ENCODE measurements around the gene DLX1.
"Not testable (repeated sequence)": the region's sequence is repeated elsewhere in the genome, so short reads cannot be mapped to it uniquely, and the experiment has no call there.

Gene DLX1

DNA sequence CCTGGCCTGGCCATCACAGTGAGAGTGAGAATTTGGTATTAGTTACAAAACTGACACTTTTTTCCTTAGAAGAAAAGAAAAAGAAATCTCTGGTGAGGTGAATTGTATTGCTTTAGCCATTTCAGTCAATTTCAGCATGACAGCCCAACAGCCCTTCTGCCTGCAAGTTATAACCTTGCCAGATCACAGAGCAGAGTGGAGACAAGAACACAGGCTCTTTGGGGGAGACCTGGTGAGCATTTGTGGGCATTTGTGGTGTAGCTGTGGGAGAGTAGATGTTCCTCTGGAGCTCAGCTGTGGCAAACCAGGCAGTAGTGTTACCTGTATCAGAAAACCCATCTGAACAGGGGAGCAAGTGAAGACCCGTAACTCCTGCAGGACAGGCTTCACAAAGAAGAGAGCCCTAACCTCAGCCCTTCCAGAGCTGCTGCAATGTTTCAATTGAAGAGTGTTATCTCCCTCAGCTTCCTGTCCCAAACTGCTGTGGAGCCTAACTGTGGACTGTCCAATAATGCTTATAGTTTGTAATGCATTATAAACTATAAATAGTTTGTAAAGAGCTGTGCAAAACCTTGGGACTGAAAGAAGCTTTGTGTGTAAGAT, 22.8 kb upstream of the DLX1 start:
- ChIA-PET CTCF (no interaction called here), POLR2A (ENCODE audit: low non-redundant PET) (no interaction called here)
- TF ChIP-seq, protein P1, sequence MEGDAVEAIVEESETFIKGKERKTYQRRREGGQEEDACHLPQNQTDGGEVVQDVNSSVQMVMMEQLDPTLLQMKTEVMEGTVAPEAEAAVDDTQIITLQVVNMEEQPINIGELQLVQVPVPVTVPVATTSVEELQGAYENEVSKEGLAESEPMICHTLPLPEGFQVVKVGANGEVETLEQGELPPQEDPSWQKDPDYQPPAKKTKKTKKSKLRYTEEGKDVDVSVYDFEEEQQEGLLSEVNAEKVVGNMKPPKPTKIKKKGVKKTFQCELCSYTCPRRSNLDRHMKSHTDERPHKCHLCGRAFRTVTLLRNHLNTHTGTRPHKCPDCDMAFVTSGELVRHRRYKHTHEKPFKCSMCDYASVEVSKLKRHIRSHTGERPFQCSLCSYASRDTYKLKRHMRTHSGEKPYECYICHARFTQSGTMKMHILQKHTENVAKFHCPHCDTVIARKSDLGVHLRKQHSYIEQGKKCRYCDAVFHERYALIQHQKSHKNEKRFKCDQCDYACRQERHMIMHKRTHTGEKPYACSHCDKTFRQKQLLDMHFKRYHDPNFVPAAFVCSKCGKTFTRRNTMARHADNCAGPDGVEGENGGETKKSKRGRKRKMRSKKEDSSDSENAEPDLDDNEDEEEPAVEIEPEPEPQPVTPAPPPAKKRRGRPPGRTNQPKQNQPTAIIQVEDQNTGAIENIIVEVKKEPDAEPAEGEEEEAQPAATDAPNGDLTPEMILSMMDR (conservative IDR thresholded peaks at IDR 0.05; ENCODE audit: low read depth): no peak
- no peak for DNase-seq (ENCODE audit: low spot score)
- no peak overlapping the region for H3K27ac ChIP-seq

DNA sequence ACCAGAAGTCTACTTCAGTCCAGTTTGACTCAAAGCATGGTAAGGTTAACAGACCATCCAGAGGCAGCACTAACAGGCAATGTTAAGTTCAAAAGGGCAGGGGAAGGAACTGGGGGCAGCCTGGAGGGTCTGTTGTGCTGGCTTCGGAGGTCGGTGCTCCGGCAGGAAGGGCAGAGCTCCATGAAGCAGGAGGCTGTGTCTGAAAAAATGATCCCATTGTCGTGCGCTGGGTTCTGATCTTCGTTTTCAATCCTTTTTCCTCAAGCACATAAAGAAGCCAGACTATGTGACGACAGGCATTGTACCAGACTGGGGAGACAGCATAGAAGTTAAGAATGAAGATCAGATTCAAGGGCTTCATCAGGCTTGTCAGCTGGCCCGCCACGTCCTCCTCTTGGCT, 21.9 kb upstream of the DLX1 start:
- TF ChIP-seq, protein P1 (conservative IDR thresholded peaks at IDR 0.05; ENCODE audit: low read depth): no peak
- H3K27ac ChIP-seq: no peak overlapping the region
- POLR2A ChIA-PET (ENCODE audit: low non-redundant PET): no interaction called here
- CTCF ChIA-PET: interaction anchor here (0.5 kb wide), 1 partner anchor 130 kb away, joined by 3 read pairs; no protein-coding TSS in a partner anchor
- no peak for DNase-seq (ENCODE audit: low spot score)

DNA sequence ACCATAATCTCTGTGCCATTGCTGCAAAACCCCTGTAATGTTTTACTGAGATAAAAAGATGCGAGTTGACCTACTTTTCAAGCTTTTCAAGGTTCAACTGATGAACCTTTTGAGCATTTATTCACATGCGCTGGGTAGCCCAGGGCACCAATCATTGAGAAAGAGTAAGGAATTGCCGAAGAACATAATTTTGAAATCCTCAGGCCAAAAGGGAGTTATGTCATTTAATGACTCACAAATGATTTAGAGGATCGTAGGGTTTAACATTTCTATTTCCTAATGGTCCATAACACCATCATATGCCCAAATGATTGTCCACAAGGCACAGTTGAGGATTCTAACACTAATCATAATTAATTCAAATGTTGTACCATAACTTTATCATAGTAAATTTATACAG, 20.2 kb upstream of the DLX1 start:
- DNase-seq (ENCODE audit: low spot score): peak; percentile 26
- TF ChIP-seq, protein P1 (conservative IDR thresholded peaks at IDR 0.05; ENCODE audit: low read depth): no peak
- H3K27ac ChIP-seq: no peak overlapping the region
- CTCF ChIA-PET: no interaction called here
- POLR2A ChIA-PET (ENCODE audit: low non-redundant PET): no interaction called here

DNA sequence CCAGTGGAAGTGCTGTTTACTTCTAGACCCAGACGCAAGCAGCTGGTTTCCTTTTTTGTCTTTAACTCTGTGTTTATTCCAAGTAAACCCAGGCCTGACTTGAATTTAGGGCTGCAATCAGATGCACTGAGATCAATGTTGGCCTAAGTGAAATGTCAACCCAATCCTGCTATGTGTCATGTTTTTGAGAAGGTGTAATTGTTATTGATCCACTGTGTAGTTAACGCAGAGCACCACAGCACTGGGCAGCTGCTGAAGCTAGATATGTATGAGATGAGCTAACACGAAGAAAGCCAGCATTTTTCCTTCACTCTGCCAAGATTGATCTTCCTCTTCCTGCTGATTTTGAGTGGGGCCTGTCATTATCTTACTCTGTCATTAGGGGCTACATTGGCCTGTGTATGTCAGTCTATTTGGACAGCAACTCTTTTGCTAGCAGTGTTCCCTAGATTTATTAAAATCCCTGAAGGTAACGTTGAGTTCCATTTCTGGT, 18.9 kb upstream of the DLX1 start:
- TF ChIP-seq, protein P1 (conservative IDR thresholded peaks at IDR 0.05; ENCODE audit: low read depth): no peak
- CTCF ChIA-PET: no interaction called here
- H3K27ac ChIP-seq: no peak overlapping the region
- no peak for DNase-seq (ENCODE audit: low spot score)
- POLR2A ChIA-PET (ENCODE audit: low non-redundant PET): no interaction called here

DNA sequence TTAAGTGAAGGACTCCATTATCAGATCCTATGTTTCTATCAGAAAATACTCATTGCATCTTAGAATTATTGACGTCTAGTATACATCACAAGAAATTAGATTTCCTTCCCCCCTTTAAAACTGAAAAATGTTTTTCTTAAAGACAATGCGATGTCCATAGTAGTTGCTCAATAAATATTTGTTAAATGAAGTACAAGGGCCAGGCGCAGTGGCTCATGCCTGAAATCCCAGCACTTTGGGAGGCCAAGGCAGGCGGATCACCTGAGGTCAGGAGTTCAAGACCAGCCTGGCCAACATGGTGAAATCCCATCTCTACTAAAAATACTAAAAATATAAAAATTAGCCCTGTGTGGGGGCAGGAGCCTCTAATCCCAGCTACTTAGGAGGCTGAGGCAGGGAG, 17.4 kb upstream of the DLX1 start:
- DNase-seq (ENCODE audit: low spot score); CTCF ChIA-PET; H3K27ac ChIP-seq: not testable (repeated sequence)
- POLR2A ChIA-PET (ENCODE audit: low non-redundant PET): interaction anchor here (0.6 kb wide), 1 partner anchor 17 kb away, joined by 3 read pairs; the partner anchor contains the start of gene DLX1

DNA sequence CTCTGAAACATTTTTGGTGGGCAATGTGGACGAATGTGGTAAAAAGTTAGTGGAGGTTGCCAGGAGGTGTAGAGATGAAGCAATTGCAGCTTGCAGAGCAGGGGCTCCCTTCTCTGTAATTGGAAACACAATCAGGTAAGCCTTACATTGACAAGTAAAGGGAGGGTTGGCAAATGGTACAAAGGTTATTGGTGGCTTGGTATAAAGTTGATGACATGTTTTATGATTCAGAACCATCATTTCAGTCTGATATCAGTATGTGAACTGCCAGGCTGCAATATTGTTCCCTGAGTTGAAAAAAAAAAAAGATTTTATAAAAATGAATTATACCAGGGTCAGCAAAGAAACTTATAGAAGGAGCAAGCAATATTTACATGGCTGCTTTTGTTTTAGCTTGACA, 14.4 kb upstream of the DLX1 start:
- no peak for DNase-seq (ENCODE audit: low spot score)
- TF ChIP-seq, protein P1 (conservative IDR thresholded peaks at IDR 0.05; ENCODE audit: low read depth): no peak
- POLR2A ChIA-PET (ENCODE audit: low non-redundant PET): no interaction called here
- CTCF ChIA-PET: interaction anchor here (0.6 kb wide), 1 partner anchor 160 kb away, joined by 3 read pairs; no protein-coding TSS in a partner anchor
- no peak overlapping the region for H3K27ac ChIP-seq

DNA sequence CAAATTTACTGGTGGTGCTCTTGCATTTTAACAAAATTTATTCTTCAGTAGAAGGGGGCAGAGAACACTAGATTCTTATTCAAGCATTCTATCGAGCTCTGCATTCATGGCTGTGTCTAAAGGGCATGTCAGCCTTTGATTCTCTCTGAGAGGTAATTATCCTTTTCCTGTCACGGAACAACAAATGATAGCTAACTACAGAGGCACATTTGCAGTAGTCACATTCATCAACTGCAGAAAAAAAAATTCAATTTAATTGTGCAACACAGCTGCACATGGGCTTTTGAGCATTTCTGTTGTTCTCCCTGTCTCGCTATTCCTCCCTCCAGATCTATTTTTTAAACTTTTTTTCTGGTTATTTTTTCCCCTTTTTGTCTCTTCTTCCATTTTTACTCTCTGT, 13.0 kb upstream of the DLX1 start:
- ChIA-PET CTCF (interaction anchor here (0.6 kb wide), 1 partner anchor 397 kb away, joined by 3 read pairs; no protein-coding TSS in a partner anchor), POLR2A (ENCODE audit: low non-redundant PET) (no interaction called here)
- TF ChIP-seq, protein P1 (conservative IDR thresholded peaks at IDR 0.05; ENCODE audit: low read depth): no peak
- DNase-seq (ENCODE audit: low spot score): no peak
- no peak overlapping the region for H3K27ac ChIP-seq

Data from RWPE1 (cell line).